ENCODE measurements around the gene DOCK2. TPM values are rescaled to one million over a fixed set of nuclear protein-coding genes. Genes with fewer than 3 reads are reported as not detected.
"Not testable (repeated sequence)": the region's sequence is repeated elsewhere in the genome, so short reads cannot be mapped to it uniquely, and the experiment has no call there.

The DOCK2 gene
- total RNA-seq, 1 experiment from 2014 or later, result 1.4 TPM

GRCh38 chr5:169953196-169953595 is 316.1 kb downstream of the DOCK2 start:
- H3K9me3 ChIP-seq (ENCODE audit: control insufficient read depth, insufficient read depth, low read depth, low read length); BruUV-seq (replicated peaks); POLR2A ChIA-PET; H3K4me1 ChIP-seq (ENCODE audit: control insufficient read depth, insufficient read depth, low read length); intact Hi-C loops (cut with micrococcal nuclease; ENCODE audit: unreplicated experiment); H3K27me3 ChIP-seq (ENCODE audit: control insufficient read depth, insufficient read depth, low read length); CTCF ChIA-PET; in situ Hi-C loops (cut with HindIII; ENCODE audit: low pct_unique_long_range_greater_than_20kb, low sequenced_read_pairs); ATAC-seq; H3K4me3 ChIP-seq (ENCODE audit: low read depth in 2 of 2, low read length in 2 of 2); H3K27ac ChIP-seq (ENCODE audit: low read length); H3K36me3 ChIP-seq (ENCODE audit: control insufficient read depth, insufficient read depth, low read length); DNase-seq (ENCODE audit: low read depth, low spot score): not testable (repeated sequence)

GRCh38 chr5:169954786-169955185 is 317.7 kb downstream of the DOCK2 start:
- Histone ChIP-seq H3K9me3 (ENCODE audit: control insufficient read depth, insufficient read depth, low read depth, low read length) (no peaks in the 10 kb centered on the region), H3K27ac (ENCODE audit: low read length) (no peak overlapping the region), H3K27me3 (ENCODE audit: control insufficient read depth, insufficient read depth, low read length) (no peaks in the 10 kb centered on the region; the same call in 1 of the 2 replicates), H3K36me3 (ENCODE audit: control insufficient read depth, insufficient read depth, low read length) (no peaks in the 10 kb centered on the region), H3K4me1 (ENCODE audit: control insufficient read depth, insufficient read depth, low read length) (no peaks in the 10 kb centered on the region), H3K4me3 (ENCODE audit: low read depth in 2 of 2, low read length in 2 of 2) (no peak overlapping the region)
- intact Hi-C loops (cut with micrococcal nuclease; ENCODE audit: unreplicated experiment) (no loop called here), in situ Hi-C loops (cut with HindIII; ENCODE audit: low pct_unique_long_range_greater_than_20kb, low sequenced_read_pairs) (no loop called here)
- ATAC-seq (no peak), DNase-seq (ENCODE audit: low read depth, low spot score) (no peak)
- POLR2A ChIA-PET, result no interaction called here
- no TSS peak for BruUV-seq (replicated peaks)
- CTCF ChIA-PET, result no interaction called here
- TF ChIP-seq TCF7L2 (IDR thresholded peaks at IDR 0.05; ENCODE audit: low read depth, low read length) (no peak), REST (IDR thresholded peaks at IDR 0.05; ENCODE audit: insufficient read depth in 1 of 2, low read depth in 2 of 2, low read length in 1 of 2) (no peak), SIN3A (IDR thresholded peaks at IDR 0.05; ENCODE audit: borderline replicate concordance, insufficient read depth, low read depth, low read length) (no peak), POLR2AphosphoS5 (IDR thresholded peaks at IDR 0.05; ENCODE audit: low read depth, low read length) (no peak), CTCF (IDR thresholded peaks at IDR 0.05) (no peak)

- intact Hi-C loops (cut with micrococcal nuclease; ENCODE audit: unreplicated experiment), result no loop called here
- Histone ChIP-seq H3K4me1 (ENCODE audit: control insufficient read depth, insufficient read depth, low read length) (no peaks in the 10 kb centered on the region), H3K4me3 (ENCODE audit: low read depth in 2 of 2, low read length in 2 of 2) (no peak overlapping the region), H3K27ac (ENCODE audit: low read length) (no peak overlapping the region), H3K9me3 (ENCODE audit: control insufficient read depth, insufficient read depth, low read depth, low read length) (no peaks in the 10 kb centered on the region), H3K27me3 (ENCODE audit: control insufficient read depth, insufficient read depth, low read length) (no peaks in the 10 kb centered on the region; the same call in 1 of the 2 replicates), H3K36me3 (ENCODE audit: control insufficient read depth, insufficient read depth, low read length) (no peaks in the 10 kb centered on the region)
- in situ Hi-C loops (cut with HindIII; ENCODE audit: low pct_unique_long_range_greater_than_20kb, low sequenced_read_pairs), result no loop called here
- no peak for ATAC-seq
- no peak for TF ChIP-seq REST (IDR thresholded peaks at IDR 0.05; ENCODE audit: insufficient read depth in 1 of 2, low read depth in 2 of 2, low read length in 1 of 2)
- POLR2A ChIA-PET, result interaction anchor here (0.7 kb wide), 1 partner anchor 64 kb away, joined by 3 read pairs; no protein-coding TSS in a partner anchor
- CTCF ChIA-PET, result no interaction called here
- no TSS peak for BruUV-seq (replicated peaks)
- DNase-seq (ENCODE audit: low read depth, low spot score), result no peak
Observed at GRCh38 chr5:169956126-169956525, 319.1 kb downstream of the DOCK2 start.
